Stomach smooth muscle (tissue), 2 donors: ENCODE results near the gene SULT1A3.
"Not testable (repeated sequence)": the region's sequence is repeated elsewhere in the genome, so short reads cannot be mapped to it uniquely, and the experiment has no call there.

Experiments
- H3K27ac ChIP-seq: one replicate; pipeline ENCODE4 v1.7.0; 2013; ENCODE audit warnings: mild to moderate bottlenecking, low read length, inconsistent platforms
- H3K27me3 ChIP-seq, 2 donors: one replicate each; pipeline ENCODE4 v1.7.0; 2013; ENCODE audit warnings: low read length in 2 of 2; ENCODE audit not compliant: insufficient read depth in 2 of 2, control insufficient read depth in 1 of 2
- H3K36me3 ChIP-seq, 2 donors: one replicate each; pipeline ENCODE4 v1.7.0; 2013; ENCODE audit warnings: low read length in 2 of 2; ENCODE audit not compliant: control insufficient read depth in 2 of 2, insufficient read depth in 2 of 2
- H3K4me1 ChIP-seq: one replicate; pipeline ENCODE4 v1.7.0; 2013; ENCODE audit warnings: low read length; ENCODE audit not compliant: control insufficient read depth, insufficient read depth
- H3K4me3 ChIP-seq, 2 donors: one replicate each; pipeline ENCODE4 v1.7.0; 2013; ENCODE audit warnings: low read length in 2 of 2
- H3K9ac ChIP-seq, 2 donors: one replicate each; pipeline ENCODE4 v1.7.0; 2013; ENCODE audit warnings: low read length in 2 of 2, mild to moderate bottlenecking in 1 of 2
- H3K9me3 ChIP-seq, 2 donors: one replicate each; pipeline ENCODE4 v1.7.0; 2013; ENCODE audit warnings: low read length in 2 of 2; ENCODE audit not compliant: control insufficient read depth in 2 of 2
- donor health status: healthy.
- donor health status: Pancreatic carcinoma.

The SULT1A3 gene

GRCh38 chr16:30199049-30199448 lies at the start of gene SULT1A3:
SULT1A3 (plus strand) TSS chr16:30199255; CDS start chr16:30200729, 1,474 bp downstream.
- not testable (repeated sequence) for H3K27ac ChIP-seq, H3K9me3 ChIP-seq

DNA sequence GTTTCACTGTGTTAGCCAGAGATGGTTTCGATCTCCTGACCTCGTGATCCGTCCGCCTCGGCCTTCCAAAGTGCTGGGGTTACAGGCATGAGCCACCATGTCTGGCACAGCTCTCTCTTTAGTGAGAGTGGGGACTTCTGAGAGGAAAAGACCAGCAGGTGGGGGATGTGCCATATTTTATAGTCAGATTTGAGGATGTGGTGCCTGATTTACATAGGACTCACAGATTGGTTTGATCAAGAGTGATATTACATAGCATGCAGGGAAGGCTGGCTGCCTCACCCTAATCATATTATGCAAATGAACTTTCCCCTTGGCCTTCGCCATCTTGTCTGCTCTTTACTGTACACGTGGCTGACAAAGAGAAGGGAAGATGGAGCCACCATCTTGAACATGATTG lies 48.0 kb upstream of the SULT1A3 start:
- Histone ChIP-seq H3K36me3 (no peaks in the 10 kb centered on the region), H3K27me3 (no peaks in the 10 kb centered on the region), H3K4me3 (no peak overlapping the region), H3K27ac (no peak overlapping the region), H3K9ac (no peak overlapping the region), H3K9me3 (peaks cover 0 to 3% of the 10 kb centered on the region in 2 donors), H3K4me1 (no peaks in the 10 kb centered on the region)

More at GRCh38 chr16:30199049-30199448, at the start of gene SULT1A3:
- H3K4me3 ChIP-seq, H3K9ac ChIP-seq, H3K36me3 ChIP-seq, H3K4me1 ChIP-seq, H3K27me3 ChIP-seq: not testable (repeated sequence)

DNA sequence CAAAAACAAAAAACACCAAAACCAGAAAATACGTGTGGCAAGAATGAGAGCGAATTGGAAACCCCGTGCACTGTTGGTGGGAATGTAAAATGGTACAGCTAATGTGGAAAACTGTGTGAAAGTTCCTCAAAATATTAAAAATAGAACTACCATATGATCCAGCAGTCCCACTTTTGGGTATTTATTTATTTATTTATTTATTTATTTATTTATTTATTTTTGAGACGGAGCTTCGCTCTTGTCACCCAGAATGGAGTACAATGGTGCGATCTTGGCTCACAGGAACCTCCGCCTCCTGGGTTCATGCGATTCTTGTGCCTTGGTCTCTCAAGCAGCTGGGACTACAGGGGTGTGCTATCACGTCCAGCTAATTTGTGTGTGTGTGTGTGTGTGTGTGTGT lies 46.5 kb upstream of the SULT1A3 start:
- Histone ChIP-seq H3K27ac (no peak overlapping the region), H3K27me3 (no peaks in the 10 kb centered on the region), H3K9ac (no peak overlapping the region), H3K4me1 (no peaks in the 10 kb centered on the region), H3K4me3 (no peak overlapping the region), H3K36me3 (no peaks in the 10 kb centered on the region), H3K9me3 (peaks cover 0 to 3% of the 10 kb centered on the region in 2 donors)

DNA sequence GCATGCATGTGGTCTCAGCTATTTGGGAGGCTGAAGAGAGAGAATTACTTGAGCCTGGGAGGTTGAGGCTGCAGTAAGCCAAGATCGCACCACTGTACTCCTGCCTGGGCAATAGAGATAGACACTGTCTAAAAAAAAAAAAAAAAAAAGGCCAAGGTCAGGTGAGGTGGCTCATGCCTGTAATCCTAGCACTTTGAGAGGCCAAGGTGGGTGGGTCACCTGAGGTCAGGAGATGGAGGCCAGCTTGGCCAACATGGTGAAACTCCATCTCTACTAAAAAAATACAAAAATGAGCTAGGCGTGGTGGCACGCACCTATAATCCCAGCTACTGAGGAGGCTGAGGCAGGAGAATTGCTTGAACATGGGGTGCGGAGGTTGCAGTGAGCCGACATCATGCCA lies 43.9 kb upstream of the SULT1A3 start:
- no peak overlapping the region for H3K27ac ChIP-seq
- H3K9ac ChIP-seq = no peak overlapping the region
- H3K4me1 ChIP-seq = no peaks in the 10 kb centered on the region
- H3K9me3 ChIP-seq = no peaks in the 10 kb centered on the region
- no peaks in the 10 kb centered on the region for H3K36me3 ChIP-seq
- no peaks in the 10 kb centered on the region for H3K27me3 ChIP-seq
- H3K4me3 ChIP-seq = no peak overlapping the region

GRCh38 chr16:30157214-30157613 lies 41.8 kb upstream of the SULT1A3 start:
- Histone ChIP-seq H3K27me3 (no peaks in the 10 kb centered on the region), H3K36me3 (no peaks in the 10 kb centered on the region), H3K9me3 (no peaks in the 10 kb centered on the region), H3K9ac (no peak overlapping the region), H3K4me1 (no peaks in the 10 kb centered on the region), H3K4me3 (no peak overlapping the region), H3K27ac (no peak overlapping the region)

- no peaks in the 10 kb centered on the region for H3K36me3 ChIP-seq
- no peaks in the 10 kb centered on the region for H3K4me1 ChIP-seq
- no peak overlapping the region for H3K4me3 ChIP-seq
- no peak overlapping the region for H3K9ac ChIP-seq
- H3K27me3 ChIP-seq = no peaks in the 10 kb centered on the region
- no peak overlapping the region for H3K27ac ChIP-seq
- H3K9me3 ChIP-seq = no peaks in the 10 kb centered on the region
These were observed 35.5 kb upstream of the SULT1A3 start for GRCh38 chr16:30163538-30163937.

DNA sequence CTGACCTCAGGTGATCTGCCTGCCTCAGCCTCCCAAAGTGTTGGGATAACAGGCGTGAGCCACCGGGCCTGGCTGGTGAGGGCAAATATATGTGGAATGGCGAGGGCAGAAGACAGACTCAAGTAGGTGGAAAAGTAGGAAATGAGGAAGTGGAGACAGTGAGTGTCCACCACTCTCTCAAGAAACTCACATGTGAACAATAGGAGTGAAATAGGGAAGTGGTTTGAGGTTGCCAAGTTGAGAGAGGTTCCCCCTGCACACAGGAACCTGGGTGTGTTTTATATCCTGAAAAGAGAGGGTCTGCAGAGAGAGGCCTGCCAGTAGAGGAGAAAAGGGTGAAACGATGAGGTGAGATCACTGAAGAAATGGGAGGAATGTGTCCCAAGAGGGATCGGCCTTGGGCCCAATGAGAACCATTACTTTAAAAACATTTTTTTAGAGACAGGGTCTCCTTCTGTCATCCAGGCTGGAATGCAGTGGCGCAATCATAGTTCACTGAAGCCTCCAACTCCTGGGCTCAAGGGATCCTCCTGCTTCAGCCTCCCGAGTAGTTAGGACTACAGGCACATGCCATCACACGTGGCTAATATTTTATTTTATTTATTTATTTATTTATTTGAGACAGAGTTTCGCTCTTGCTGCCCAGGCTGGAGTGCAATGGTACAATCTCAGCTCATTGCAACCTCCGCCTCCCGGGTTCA lies 32.7 kb upstream of the SULT1A3 start:
- no peaks in the 10 kb centered on the region for H3K27me3 ChIP-seq
- no peak overlapping the region for H3K4me3 ChIP-seq
- H3K27ac ChIP-seq = no peak overlapping the region
- no peaks in the 10 kb centered on the region for H3K36me3 ChIP-seq
- no peaks in the 10 kb centered on the region for H3K4me1 ChIP-seq
- H3K9me3 ChIP-seq = no peaks in the 10 kb centered on the region
- H3K9ac ChIP-seq = no peak overlapping the region

DNA sequence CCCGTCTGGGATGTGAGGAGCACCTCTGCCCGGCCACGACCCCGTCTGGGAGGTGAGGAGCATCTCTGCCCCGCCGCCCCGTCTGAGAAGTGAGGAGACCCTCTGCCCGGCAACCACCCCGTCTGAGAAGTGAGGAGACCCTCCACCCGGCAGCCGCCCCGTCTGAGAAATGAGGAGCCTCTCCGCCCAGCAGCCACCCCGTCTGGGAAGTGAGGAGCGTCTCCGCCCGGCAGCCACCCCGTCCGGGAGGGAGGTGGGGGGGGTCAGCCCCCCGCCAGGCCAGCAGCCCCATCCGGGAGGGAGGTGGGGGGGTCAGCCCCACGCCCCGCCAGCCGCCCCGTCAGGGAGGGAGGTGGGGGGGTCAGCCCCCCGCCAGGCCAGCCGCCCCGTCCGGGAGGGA lies 30.3 kb upstream of the SULT1A3 start:
- not testable (repeated sequence) for H3K36me3 ChIP-seq, H3K9me3 ChIP-seq, H3K27me3 ChIP-seq, H3K4me1 ChIP-seq, H3K4me3 ChIP-seq, H3K27ac ChIP-seq, H3K9ac ChIP-seq

DNA sequence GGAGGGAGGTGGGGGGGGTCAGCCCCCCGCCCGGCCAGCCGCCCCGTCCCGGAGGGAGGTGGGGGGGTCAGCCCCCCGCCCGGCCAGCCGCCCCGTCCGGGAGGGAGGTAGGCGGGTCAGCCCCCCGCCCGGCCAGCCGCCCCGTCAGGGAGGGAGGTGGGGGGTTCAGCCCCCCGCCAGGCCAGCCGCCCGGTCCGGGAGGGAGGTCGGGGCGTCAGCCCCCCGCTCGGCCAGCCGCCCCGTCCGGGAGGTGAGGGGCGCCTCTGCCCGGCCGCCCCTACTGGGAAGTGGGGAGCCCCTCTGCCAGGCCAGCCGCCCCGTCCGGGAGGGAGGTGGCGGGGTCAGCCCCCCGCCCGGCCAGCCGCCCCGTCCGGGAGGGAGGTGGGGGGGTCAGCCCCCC lies 29.6 kb upstream of the SULT1A3 start:
- not testable (repeated sequence) for H3K36me3 ChIP-seq, H3K27me3 ChIP-seq, H3K9ac ChIP-seq, H3K4me3 ChIP-seq, H3K27ac ChIP-seq, H3K9me3 ChIP-seq, H3K4me1 ChIP-seq

DNA sequence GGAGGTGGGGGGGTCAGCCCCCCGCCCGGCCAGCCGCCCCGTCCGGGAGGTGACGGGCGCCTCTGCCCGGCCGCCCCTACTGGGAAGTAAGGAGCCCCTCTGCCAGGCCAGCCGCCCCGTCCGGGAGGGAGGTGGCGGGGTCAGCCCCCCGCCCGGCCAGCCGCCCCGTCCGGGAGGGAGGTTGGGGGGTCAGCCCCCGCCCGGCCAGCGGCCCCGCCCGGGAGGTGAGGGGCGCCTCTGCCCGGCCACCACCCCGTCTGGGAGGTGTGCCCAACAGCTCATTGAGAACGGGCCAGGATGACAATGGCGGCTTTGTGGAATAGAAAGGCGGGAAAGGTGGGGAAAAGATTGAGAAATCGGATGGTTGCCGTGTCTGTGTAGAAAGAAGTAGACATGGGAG lies 28.9 kb upstream of the SULT1A3 start:
- not testable (repeated sequence) for H3K27me3 ChIP-seq, H3K9ac ChIP-seq, H3K36me3 ChIP-seq, H3K9me3 ChIP-seq, H3K4me1 ChIP-seq, H3K4me3 ChIP-seq, H3K27ac ChIP-seq

- H3K27ac ChIP-seq = no peak overlapping the region
- no peaks in the 10 kb centered on the region for H3K36me3 ChIP-seq
- H3K4me1 ChIP-seq = no peaks in the 10 kb centered on the region
- no peak overlapping the region for H3K4me3 ChIP-seq
- H3K27me3 ChIP-seq = no peaks in the 10 kb centered on the region
- H3K9ac ChIP-seq = no peak overlapping the region
- no peaks in the 10 kb centered on the region for H3K9me3 ChIP-seq
These were observed 26.0 kb upstream of the SULT1A3 start for GRCh38 chr16:30173054-30173453.
